Gastroesophageal sphincter (tissue), 4 donors: ENCODE measurements around the gene HBS1L. TPM values are rescaled to one million over a fixed set of nuclear protein-coding genes. Genes with fewer than 3 reads are reported as not detected.

Experiments
- ATAC-seq: fragments of 150-250 bp; one replicate; pipeline ENCODE4 v1.9.1; 2016; ENCODE audit warnings: mild to moderate bottlenecking, moderate library complexity
- H3K27ac ChIP-seq, 4 donors: fragments of 200-600 bp; sonication (generic) in 3 of 4; 1 replicate in 3 of 4; 2 replicates in 1 of 4; pipeline ENCODE4 v1.5.1; 2016 to 2019
- H3K27me3 ChIP-seq: fragments of 200-600 bp; sonication (generic); one replicate; pipeline ENCODE4 v1.5.1; 2019
- H3K36me3 ChIP-seq, 2 donors: fragments of 200-600 bp; sonication (generic); one replicate each; pipeline ENCODE4 v1.5.1; 2019; ENCODE audit warnings: control low read depth in 1 of 2
- H3K4me1 ChIP-seq, 3 donors: fragments of 200-600 bp; sonication (generic); 1 replicate in 2 of 3; 2 replicates in 1 of 3; pipeline ENCODE4 v1.5.1; 2016 to 2019; ENCODE audit warnings: control low read depth in 2 of 3
- H3K4me3 ChIP-seq, 2 donors: fragments of 200-600 bp; sonication (generic); one replicate each; pipeline ENCODE4 v1.5.1; 2019; ENCODE audit warnings: mild to moderate bottlenecking in 1 of 2, moderate library complexity in 1 of 2
- H3K9me3 ChIP-seq, 3 donors: fragments of 200-600 bp; sonication (generic); one replicate each; pipeline ENCODE4 v1.5.1; 2017 to 2019; ENCODE audit warnings: control low read depth in 2 of 3
- EP300 ChIP-seq: sonication (generic); formaldehyde crosslinking; IDR thresholded peaks from one replicate; pipeline ENCODE4 v1.6.1; 2017; ENCODE audit warnings: antibody characterized with exemption, mild to moderate bottlenecking
- POLR2A ChIP-seq, 2 donors: fragments of 450-650 bp; IDR thresholded peaks; one replicate each; pipeline ENCODE4 v1.6.1; 2017; ENCODE audit warnings: antibody characterized with exemption in 2 of 2, mild to moderate bottlenecking in 2 of 2, moderate library complexity in 1 of 2
- POLR2AphosphoS5 ChIP-seq: sonication (generic); formaldehyde crosslinking; IDR thresholded peaks from one replicate; pipeline ENCODE4 v1.6.1; 2017; ENCODE audit warnings: antibody characterized with exemption
- WGBS, 2 donors: methylation state at CpG; one replicate each; pipeline ENCODE4 v1.1.5; 2018; ENCODE audit warnings: low coverage in 1 of 2; 5-methylcytosine and 5-hydroxymethylcytosine counted together
- total RNA-seq, 4 donors: library from RNA; depleted of rRNA; stranded (reverse); fragments of >200 nt; gene quantifications; one replicate each; pipeline ENCODE4 v1.1.0, GENCODE V29; 2016
- TF ChIP-seq, protein P1 (sequence below), 4 experiments: fragments of 200-600 bp in 2 of 4; fragments of 450-650 bp in 2 of 4; sonication (generic) in 1 of 4; IDR thresholded peaks; one replicate each; pipeline ENCODE4 v1.5.1; 2017 to 2019; ENCODE audit warnings: antibody characterized with exemption in 4 of 4, mild to moderate bottlenecking in 2 of 4, moderate library complexity in 2 of 4

Gene HBS1L
- total RNA-seq, 4 donors from 2014 or later: 56.5 to 159 (median 67.6) TPM

DNA sequence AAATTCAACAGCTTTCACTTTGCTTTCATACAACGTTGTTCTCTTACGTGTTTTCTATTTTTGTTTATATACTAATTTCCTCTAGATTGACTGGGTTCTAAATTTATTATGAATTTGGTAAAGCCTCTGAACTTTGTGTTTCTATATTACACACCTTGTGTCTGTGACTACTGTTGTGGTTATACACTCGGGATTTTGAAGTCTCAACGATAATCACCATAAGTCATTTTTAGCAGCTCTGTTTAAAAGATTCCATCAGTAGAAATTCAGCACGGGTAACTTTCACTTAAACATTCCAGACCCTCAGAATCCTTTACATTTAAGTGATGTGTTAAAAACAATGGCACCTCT, 31.8 kb upstream of the HBS1L start:
- H3K27me3 ChIP-seq: no peaks in the 10 kb centered on the region
- H3K9me3 ChIP-seq: peaks cover 0 to 12% (median 0%) of the 10 kb centered on the region in 3 donors
- no peak for ATAC-seq
- H3K4me3 ChIP-seq: no peak overlapping the region
- no peaks in the 10 kb centered on the region for H3K4me1 ChIP-seq
- no peaks in the 10 kb centered on the region for H3K36me3 ChIP-seq
- TF ChIP-seq POLR2A (IDR thresholded peaks at IDR 0.05): no peak
- TF ChIP-seq EP300: no peak
- TF ChIP-seq, protein P1, sequence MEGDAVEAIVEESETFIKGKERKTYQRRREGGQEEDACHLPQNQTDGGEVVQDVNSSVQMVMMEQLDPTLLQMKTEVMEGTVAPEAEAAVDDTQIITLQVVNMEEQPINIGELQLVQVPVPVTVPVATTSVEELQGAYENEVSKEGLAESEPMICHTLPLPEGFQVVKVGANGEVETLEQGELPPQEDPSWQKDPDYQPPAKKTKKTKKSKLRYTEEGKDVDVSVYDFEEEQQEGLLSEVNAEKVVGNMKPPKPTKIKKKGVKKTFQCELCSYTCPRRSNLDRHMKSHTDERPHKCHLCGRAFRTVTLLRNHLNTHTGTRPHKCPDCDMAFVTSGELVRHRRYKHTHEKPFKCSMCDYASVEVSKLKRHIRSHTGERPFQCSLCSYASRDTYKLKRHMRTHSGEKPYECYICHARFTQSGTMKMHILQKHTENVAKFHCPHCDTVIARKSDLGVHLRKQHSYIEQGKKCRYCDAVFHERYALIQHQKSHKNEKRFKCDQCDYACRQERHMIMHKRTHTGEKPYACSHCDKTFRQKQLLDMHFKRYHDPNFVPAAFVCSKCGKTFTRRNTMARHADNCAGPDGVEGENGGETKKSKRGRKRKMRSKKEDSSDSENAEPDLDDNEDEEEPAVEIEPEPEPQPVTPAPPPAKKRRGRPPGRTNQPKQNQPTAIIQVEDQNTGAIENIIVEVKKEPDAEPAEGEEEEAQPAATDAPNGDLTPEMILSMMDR (IDR thresholded peaks at IDR 0.05): no peak
- no peak for TF ChIP-seq POLR2AphosphoS5
- 20 to 42% methylated on average over 5 of the region's 5 CpGs for WGBS, 2 donors
- H3K27ac ChIP-seq: no peak overlapping the region

GRCh38 chr6:135085700-135086413, 31.2 kb upstream of the HBS1L start:
- H3K4me3 ChIP-seq: no peak overlapping the region
- no peak for ATAC-seq
- H3K36me3 ChIP-seq: no peaks in the 10 kb centered on the region
- no peaks in the 10 kb centered on the region for H3K27me3 ChIP-seq
- no peak overlapping the region for H3K27ac ChIP-seq
- H3K9me3 ChIP-seq: peaks cover 0 to 17% (median 0%) of the 10 kb centered on the region in 3 donors
- 79 to 80% methylated on average over 1 of the region's 1 CpG for WGBS, 2 donors
- no peaks in the 10 kb centered on the region for H3K4me1 ChIP-seq
- TF ChIP-seq, protein P1 (IDR thresholded peaks at IDR 0.05): no peak
- TF ChIP-seq EP300 (no peak), POLR2A (IDR thresholded peaks at IDR 0.05) (no peak), POLR2AphosphoS5 (no peak)

- Histone ChIP-seq H3K4me1 (no peaks in the 10 kb centered on the region), H3K27ac (no peak overlapping the region), H3K27me3 (no peaks in the 10 kb centered on the region), H3K4me3 (no peak overlapping the region), H3K9me3 (peaks cover 0 to 17% (median 0%) of the 10 kb centered on the region in 3 donors), H3K36me3 (no peaks in the 10 kb centered on the region)
- ATAC-seq: no peak
- WGBS, 2 donors: 60 to 81% methylated on average over 1 of the region's 1 CpG
- TF ChIP-seq, protein P1 (IDR thresholded peaks at IDR 0.05): no peak
- TF ChIP-seq EP300: no peak
- TF ChIP-seq POLR2A (IDR thresholded peaks at IDR 0.05): no peak
- TF ChIP-seq POLR2AphosphoS5: no peak
These were observed 30.3 kb upstream of the HBS1L start for GRCh38 chr6:135084916-135085269.

DNA sequence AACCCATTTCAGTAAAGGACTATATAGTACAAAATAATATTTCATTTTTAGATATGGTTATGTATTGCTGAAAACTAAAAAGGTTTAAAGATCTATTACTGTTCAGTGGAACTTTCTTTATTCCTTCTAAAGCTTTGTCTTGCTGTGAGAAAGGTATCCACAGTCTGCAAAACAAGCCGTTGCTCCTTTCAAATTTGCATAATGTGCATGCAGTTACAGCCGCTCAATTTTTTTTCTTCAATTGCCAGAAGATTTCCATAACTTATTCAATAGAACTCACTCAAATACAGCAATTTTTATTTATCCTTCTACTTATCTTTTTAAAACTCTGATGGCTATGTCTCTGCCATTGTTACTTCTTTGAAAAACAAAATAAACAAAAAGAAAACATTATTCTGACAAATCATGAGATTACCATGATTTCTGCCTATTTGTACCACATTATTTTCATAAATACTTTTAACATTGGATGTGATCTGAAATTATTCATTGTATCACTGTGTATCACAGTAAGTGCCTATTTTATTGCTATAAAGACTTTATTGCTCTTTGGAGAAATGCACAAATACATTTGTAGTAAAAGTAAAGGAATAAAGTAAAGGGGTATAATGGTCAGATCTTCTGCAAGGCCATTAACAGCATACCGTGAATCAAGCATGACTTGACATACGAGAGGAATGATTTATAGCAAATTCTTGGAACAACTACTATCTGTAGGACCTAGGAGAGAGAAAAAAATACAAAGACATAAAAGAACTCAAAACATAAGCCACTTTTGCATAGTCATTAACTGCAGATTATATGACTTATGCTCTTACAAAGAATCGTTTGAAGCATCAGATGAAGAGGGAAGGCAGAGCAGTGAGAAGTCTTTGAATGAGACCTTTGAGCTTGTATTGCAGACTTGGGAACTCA, 29.6 kb upstream of the HBS1L start:
- no peaks in the 10 kb centered on the region for H3K4me1 ChIP-seq
- H3K36me3 ChIP-seq: no peaks in the 10 kb centered on the region
- H3K27ac ChIP-seq: no peak overlapping the region
- no peak overlapping the region for H3K4me3 ChIP-seq
- 50 to 55% methylated on average over 5 of the region's 5 CpGs for WGBS, 2 donors
- no peak for TF ChIP-seq EP300
- no peak for TF ChIP-seq POLR2A (IDR thresholded peaks at IDR 0.05)
- TF ChIP-seq, protein P1 (IDR thresholded peaks at IDR 0.05): no peak
- no peak for TF ChIP-seq POLR2AphosphoS5
- no peak for ATAC-seq
- no peaks in the 10 kb centered on the region for H3K27me3 ChIP-seq
- H3K9me3 ChIP-seq: peaks cover 0 to 17% (median 0%) of the 10 kb centered on the region in 3 donors
